ENCODE data around the gene ZDHHC3. TPM values are rescaled to one million over a fixed set of nuclear protein-coding genes. Genes with fewer than 3 reads are reported as not detected.

Gene ZDHHC3
- total RNA-seq, 5 donors from 2014 or later (not counting 1 experiment from before 2014, with no cell fraction given), result 38.8 to 53.9 (median 44.5) TPM

- peaks cover 0 to 4% of the 10 kb centered on the region in 2 donors for H3K36me3 ChIP-seq (ENCODE audit: control insufficient read depth in 2 of 2, extremely low read depth in 1 of 2, insufficient read depth in 1 of 2, low read length in 1 of 2)
- POLR2A ChIA-PET, result no interaction called here
- H3K27ac ChIP-seq (ENCODE audit: low read length), result no peak overlapping the region
- Mint-ChIP-seq H3K27ac (no peak overlapping the region), H3K4me1 (peaks cover 83 to 86% (median 86%) of the 10 kb centered on the region in 3 donors), H3K27me3 (no peaks in the 10 kb centered on the region), H3K9me3 (no peaks in the 10 kb centered on the region), H3K36me3 (peaks cover 11% of the 10 kb centered on the region), H3K4me3 (peak overlapping the region in 1 of 3 donors; percentile 29)
- H3K4me3 ChIP-seq (ENCODE audit: control insufficient read depth in 1 of 2, extremely low read depth in 1 of 2, low read length in 1 of 2), result no peak overlapping the region
- H3K9me3 ChIP-seq, result no peaks in the 10 kb centered on the region
- WGBS (ENCODE audit: insufficient coverage), result no CpG with 5 or more reads among the region's 1 CpG
- H3K4me1 ChIP-seq (ENCODE audit: control insufficient read depth in 1 of 2, extremely low read depth in 1 of 2, insufficient read depth in 2 of 2, low read length in 2 of 2), result peaks cover 45 to 71% of the 10 kb centered on the region in 2 experiments
- CTCF ChIA-PET, result interaction anchor here in 1 of 2 donors (0.6 kb wide), 1 partner anchor 24 kb away, joined by 4 read pairs; no protein-coding TSS in a partner anchor
- ATAC-seq (replicated peaks in 1 of 4), result peak in 1 of 4 experiments; percentile 8
- H3K27me3 ChIP-seq (replicated peaks in 1 of 2; ENCODE audit: control insufficient read depth in 2 of 2, extremely low read depth in 1 of 2, insufficient read depth in 2 of 2, low read length in 1 of 2), result no peaks in the 10 kb centered on the region
- peak in 1 of 35 experiments; percentile 20 for DNase-seq
Measured at GRCh38 chr3:44981220-44981619, 5.2 kb upstream of the ZDHHC3 start.

GRCh38 chr3:44974416-44974815, 1.6 kb downstream of the ZDHHC3 start:
- H3K27me3 Mint-ChIP-seq, result no peaks in the 10 kb centered on the region
- H3K36me3 Mint-ChIP-seq, result peaks cover 2% of the 10 kb centered on the region
- no peaks in the 10 kb centered on the region for H3K9me3 Mint-ChIP-seq
- DNase-seq (no peak), ATAC-seq (replicated peaks in 1 of 4) (no peak)
- no peaks in the 10 kb centered on the region for H3K9me3 ChIP-seq
- H3K36me3 ChIP-seq (ENCODE audit: control insufficient read depth in 2 of 2, extremely low read depth in 1 of 2, insufficient read depth in 1 of 2, low read length in 1 of 2), result peaks cover 0 to 2% of the 10 kb centered on the region in 2 donors
- ChIA-PET POLR2A (interaction anchor here in 1 of 2 donors (0.6 to 0.7 kb wide), 3 partner anchors 10 to 1234 kb away, joined by 3 to 4 read pairs (median 4); no protein-coding TSS in a partner anchor), CTCF (interaction anchor here in 1 of 2 donors (0.7 to 1.0 kb wide), 2 partner anchors 19 to 1446 kb away, joined by 3 read pairs; no protein-coding TSS in a partner anchor)
- no peak overlapping the region for H3K27ac ChIP-seq (ENCODE audit: low read length)
- H3K27me3 ChIP-seq (replicated peaks in 1 of 2; ENCODE audit: control insufficient read depth in 2 of 2, extremely low read depth in 1 of 2, insufficient read depth in 2 of 2, low read length in 1 of 2), result no peaks in the 10 kb centered on the region
- H3K4me1 Mint-ChIP-seq, result peaks cover 69 to 77% (median 76%) of the 10 kb centered on the region in 3 donors
- WGBS (ENCODE audit: insufficient coverage), result 94% methylated on average over 3 of the region's 4 CpGs
- no peak overlapping the region for H3K27ac Mint-ChIP-seq
- peak overlapping the region in 1 of 2 donors; percentile 95 for H3K4me3 ChIP-seq (ENCODE audit: control insufficient read depth in 1 of 2, extremely low read depth in 1 of 2, low read length in 1 of 2)
- H3K4me1 ChIP-seq (ENCODE audit: control insufficient read depth in 1 of 2, extremely low read depth in 1 of 2, insufficient read depth in 2 of 2, low read length in 2 of 2), result peaks cover 42 to 44% of the 10 kb centered on the region in 2 experiments
- peak overlapping the region; percentile 94 to 99 (median 94) for H3K4me3 Mint-ChIP-seq

- H3K4me1 ChIP-seq (ENCODE audit: control insufficient read depth in 1 of 2, extremely low read depth in 1 of 2, insufficient read depth in 2 of 2, low read length in 2 of 2), result peaks cover 41 to 67% of the 10 kb centered on the region in 2 experiments
- H3K27ac Mint-ChIP-seq, result peak overlapping the region; percentile 4 to 82
- no peak for ATAC-seq (replicated peaks in 1 of 4)
- H3K4me3 Mint-ChIP-seq, result no peak overlapping the region
- no peaks in the 10 kb centered on the region for H3K27me3 Mint-ChIP-seq
- H3K4me1 Mint-ChIP-seq, result peaks cover 75 to 80% (median 78%) of the 10 kb centered on the region in 3 donors
- CTCF ChIA-PET, result no interaction called here
- POLR2A ChIA-PET, result no interaction called here
- H3K27me3 ChIP-seq (replicated peaks in 1 of 2; ENCODE audit: control insufficient read depth in 2 of 2, extremely low read depth in 1 of 2, insufficient read depth in 2 of 2, low read length in 1 of 2), result no peaks in the 10 kb centered on the region
- H3K36me3 ChIP-seq (ENCODE audit: control insufficient read depth in 2 of 2, extremely low read depth in 1 of 2, insufficient read depth in 1 of 2, low read length in 1 of 2), result peaks cover 0 to 2% of the 10 kb centered on the region in 2 donors
- H3K4me3 ChIP-seq (ENCODE audit: control insufficient read depth in 1 of 2, extremely low read depth in 1 of 2, low read length in 1 of 2), result no peak overlapping the region
- H3K9me3 ChIP-seq, result no peaks in the 10 kb centered on the region
- H3K27ac ChIP-seq (ENCODE audit: low read length), result no peak overlapping the region
- WGBS (ENCODE audit: insufficient coverage), result 100% methylated on average over 1 of the region's 3 CpGs
- no peak for DNase-seq
- no peaks in the 10 kb centered on the region for H3K36me3 Mint-ChIP-seq
- H3K9me3 Mint-ChIP-seq, result no peaks in the 10 kb centered on the region
Measured at GRCh38 chr3:44970926-44971490, 5.0 kb downstream of the ZDHHC3 start.

GRCh38 chr3:44969828-44970179, 6.2 kb downstream of the ZDHHC3 start:
- Histone ChIP-seq H3K36me3 (ENCODE audit: control insufficient read depth in 2 of 2, extremely low read depth in 1 of 2, insufficient read depth in 1 of 2, low read length in 1 of 2) (peaks cover 0 to 2% of the 10 kb centered on the region in 2 donors), H3K27me3 (replicated peaks in 1 of 2; ENCODE audit: control insufficient read depth in 2 of 2, extremely low read depth in 1 of 2, insufficient read depth in 2 of 2, low read length in 1 of 2) (no peaks in the 10 kb centered on the region), H3K9me3 (no peaks in the 10 kb centered on the region), H3K27ac (ENCODE audit: low read length) (peak overlapping the region; percentile 61), H3K4me1 (ENCODE audit: control insufficient read depth in 1 of 2, extremely low read depth in 1 of 2, insufficient read depth in 2 of 2, low read length in 2 of 2) (peaks cover 36 to 67% of the 10 kb centered on the region in 2 experiments), H3K4me3 (ENCODE audit: control insufficient read depth in 1 of 2, extremely low read depth in 1 of 2, low read length in 1 of 2) (peak overlapping the region in 1 of 2 donors; percentile 49)
- ATAC-seq (replicated peaks in 1 of 4) (peak in 3 of 4 experiments; percentile 16 to 38 (median 24)), DNase-seq (peak in 3 of 35 experiments; percentile 3 to 26 (median 18))
- 75% methylated on average over 1 of the region's 2 CpGs for WGBS (ENCODE audit: insufficient coverage)
- Mint-ChIP-seq H3K36me3 (peaks cover 7% of the 10 kb centered on the region), H3K4me1 (peaks cover 79 to 84% (median 80%) of the 10 kb centered on the region in 3 donors), H3K4me3 (peak overlapping the region in 1 of 3 donors; percentile 53), H3K9me3 (no peaks in the 10 kb centered on the region), H3K27me3 (no peaks in the 10 kb centered on the region), H3K27ac (peak overlapping the region; percentile 51 to 82)
- ChIA-PET POLR2A (no interaction called here), CTCF (interaction anchor here in 1 of 2 donors (0.7 kb wide), 1 partner anchor 24 kb away, joined by 4 read pairs; no protein-coding TSS in a partner anchor)

- CTCF ChIA-PET, result no interaction called here
- no peaks in the 10 kb centered on the region for H3K27me3 ChIP-seq (replicated peaks in 1 of 2; ENCODE audit: control insufficient read depth in 2 of 2, extremely low read depth in 1 of 2, insufficient read depth in 2 of 2, low read length in 1 of 2)
- peaks cover 0 to 2% of the 10 kb centered on the region in 2 donors for H3K36me3 ChIP-seq (ENCODE audit: control insufficient read depth in 2 of 2, extremely low read depth in 1 of 2, insufficient read depth in 1 of 2, low read length in 1 of 2)
- peak overlapping the region in 1 of 2 donors; percentile 49 for H3K4me3 ChIP-seq (ENCODE audit: control insufficient read depth in 1 of 2, extremely low read depth in 1 of 2, low read length in 1 of 2)
- peak; percentile 58 to 78 (median 74) for ATAC-seq (replicated peaks in 1 of 4)
- H3K9me3 ChIP-seq, result no peaks in the 10 kb centered on the region
- H3K4me1 ChIP-seq (ENCODE audit: control insufficient read depth in 1 of 2, extremely low read depth in 1 of 2, insufficient read depth in 2 of 2, low read length in 2 of 2), result peaks cover 31 to 62% of the 10 kb centered on the region in 2 experiments
- no peaks in the 10 kb centered on the region for H3K9me3 Mint-ChIP-seq
- POLR2A ChIA-PET, result interaction anchor here in 1 of 2 donors (0.5 kb wide), 1 partner anchor 209 kb away, joined by 8 read pairs; no protein-coding TSS in a partner anchor
- peak overlapping the region in 1 of 3 donors; percentile 53 for H3K4me3 Mint-ChIP-seq
- H3K36me3 Mint-ChIP-seq, result peaks cover 12% of the 10 kb centered on the region
- 85% methylated on average over 3 of the region's 5 CpGs for WGBS (ENCODE audit: insufficient coverage)
- peaks cover 79 to 84% (median 80%) of the 10 kb centered on the region in 3 donors for H3K4me1 Mint-ChIP-seq
- H3K27me3 Mint-ChIP-seq, result no peaks in the 10 kb centered on the region
- DNase-seq, result peak in 2 of 35 experiments; percentile 8 to 30
- peak overlapping the region; percentile 51 to 82 for H3K27ac Mint-ChIP-seq
- H3K27ac ChIP-seq (ENCODE audit: low read length), result peak overlapping the region; percentile 61
Measured at GRCh38 chr3:44969154-44969827, 6.7 kb downstream of the ZDHHC3 start.

- Histone ChIP-seq H3K36me3 (ENCODE audit: control insufficient read depth in 2 of 2, extremely low read depth in 1 of 2, insufficient read depth in 1 of 2, low read length in 1 of 2) (peaks cover 0 to 2% of the 10 kb centered on the region in 2 donors), H3K27me3 (replicated peaks in 1 of 2; ENCODE audit: control insufficient read depth in 2 of 2, extremely low read depth in 1 of 2, insufficient read depth in 2 of 2, low read length in 1 of 2) (no peaks in the 10 kb centered on the region), H3K9me3 (no peaks in the 10 kb centered on the region), H3K27ac (ENCODE audit: low read length) (no peak overlapping the region), H3K4me3 (ENCODE audit: control insufficient read depth in 1 of 2, extremely low read depth in 1 of 2, low read length in 1 of 2) (no peak overlapping the region), H3K4me1 (ENCODE audit: control insufficient read depth in 1 of 2, extremely low read depth in 1 of 2, insufficient read depth in 2 of 2, low read length in 2 of 2) (peaks cover 31 to 60% of the 10 kb centered on the region in 2 experiments)
- CTCF ChIA-PET, result no interaction called here
- peaks cover 80 to 86% (median 82%) of the 10 kb centered on the region in 3 donors for H3K4me1 Mint-ChIP-seq
- peak overlapping the region in 1 of 3 donors; percentile 53 for H3K4me3 Mint-ChIP-seq
- DNase-seq (no peak), ATAC-seq (replicated peaks in 1 of 4) (no peak)
- no peaks in the 10 kb centered on the region for H3K9me3 Mint-ChIP-seq
- peak overlapping the region in 1 of 2 donors; percentile 82 for H3K27ac Mint-ChIP-seq
- no CpG with 5 or more reads among the region's 6 CpGs for WGBS (ENCODE audit: insufficient coverage)
- POLR2A ChIA-PET, result interaction anchor here in 1 of 2 donors (0.5 kb wide), 1 partner anchor 209 kb away, joined by 8 read pairs; no protein-coding TSS in a partner anchor
- no peaks in the 10 kb centered on the region for H3K27me3 Mint-ChIP-seq
- peaks cover 15% of the 10 kb centered on the region for H3K36me3 Mint-ChIP-seq
Measured at GRCh38 chr3:44968447-44968858, 7.5 kb downstream of the ZDHHC3 start.

Data from T-cell (primary cell).